Activated naive CD4-positive, alpha-beta T cell treated with anti-CD3 and anti-CD28 coated beads, Interleukin-2, amount 10 ng/mL, durations not matched to agents 7 days and 5 days (primary cell): Measurements from ENCODE around the gene SEMA6D.

ENCODE experiments used
- CTCF ChIA-PET: fragments of 350-600 bp; sonication (Branson Sonifier 250); formaldehyde crosslinking; loops from one replicate; lab custom pipeline; 2021; ENCODE audit warnings: antibody characterized with exemption; lab: Charles Lee
- DNase-seq: peaks from one replicate; pipeline ENCODE4 v3.0.0-alpha.2; 2020
- H3K27ac Mint-ChIP-seq: one replicate; pipeline ENCODE4 v1.8.0; 2021; ENCODE audit warnings: mild to moderate bottlenecking, moderate library complexity, mixed read lengths
- H3K27me3 Mint-ChIP-seq: one replicate; pipeline ENCODE4 v1.8.0; 2021; ENCODE audit warnings: mild to moderate bottlenecking, mixed read lengths
- H3K36me3 Mint-ChIP-seq: one replicate; pipeline ENCODE4 v1.8.0; 2021; ENCODE audit warnings: mixed read lengths
- H3K4me1 Mint-ChIP-seq: one replicate; pipeline ENCODE4 v1.8.0; 2021; ENCODE audit warnings: mixed read lengths
- H3K4me3 Mint-ChIP-seq: one replicate; pipeline ENCODE4 v1.8.0; 2021; ENCODE audit warnings: mild to moderate bottlenecking, moderate library complexity, mixed read lengths
- H3K9me3 Mint-ChIP-seq: one replicate; pipeline ENCODE4 v1.8.0; 2021; ENCODE audit warnings: mixed read lengths

SEMA6D gene

DNA sequence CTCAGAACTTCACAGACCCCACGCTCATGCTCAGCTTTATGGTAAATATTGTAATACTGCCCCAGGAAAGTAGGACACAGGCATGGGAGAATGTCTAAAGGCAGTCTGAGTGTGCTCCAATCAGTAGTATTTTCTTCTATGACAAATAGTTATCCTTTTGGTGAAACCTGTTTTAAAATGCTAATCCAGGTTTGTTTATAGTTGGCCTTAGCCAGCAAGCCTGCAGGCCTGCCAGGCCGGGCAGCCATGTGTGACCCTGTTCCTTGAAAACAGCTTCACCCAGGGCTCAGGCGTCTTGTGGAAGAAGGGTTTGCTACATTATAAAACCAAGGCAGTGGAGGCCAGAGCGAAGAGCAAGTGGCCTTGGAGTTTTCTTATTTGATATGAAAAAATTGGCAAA, 104.7 kb downstream of the SEMA6D start:
- no peak for DNase-seq
- no peak overlapping the region for H3K4me3 Mint-ChIP-seq
- H3K27me3 Mint-ChIP-seq, result no peaks in the 10 kb centered on the region
- H3K4me1 Mint-ChIP-seq, result no peaks in the 10 kb centered on the region
- H3K36me3 Mint-ChIP-seq, result no peaks in the 10 kb centered on the region
- H3K27ac Mint-ChIP-seq, result no peak overlapping the region
- H3K9me3 Mint-ChIP-seq, result no peaks in the 10 kb centered on the region
- CTCF ChIA-PET, result no interaction called here
